Measurements from ENCODE around the gene FHIP2A.

The FHIP2A gene

GRCh38 chr10:114822444-114823076, 980 bp downstream of the FHIP2A start (continued):
- TF ChIP-seq ZBTB10 (tag by site-specific recombination; IDR thresholded peaks at IDR 0.05), result no peak
- no peak for TF ChIP-seq ZBTB8A (tag by site-specific recombination; IDR thresholded peaks at IDR 0.05)
- TF ChIP-seq ZBTB44 (tag by site-specific recombination; IDR thresholded peaks at IDR 0.05), result no peak
- TF ChIP-seq ZNF488 (tag by site-specific recombination; IDR thresholded peaks at IDR 0.05), result no peak
- no peak for TF ChIP-seq ZNF239 (tag by site-specific recombination; IDR thresholded peaks at IDR 0.05)
- TF ChIP-seq GLI4 (tag by site-specific recombination; IDR thresholded peaks at IDR 0.05), result no peak
- no peak for TF ChIP-seq ZNF132 (tag by site-specific recombination; IDR thresholded peaks at IDR 0.05; ENCODE audit: borderline replicate concordance)
- no peak for TF ChIP-seq HOXA7 (CRISPR knock-in tag; IDR thresholded peaks at IDR 0.05; ENCODE audit: borderline replicate concordance)

DNA sequence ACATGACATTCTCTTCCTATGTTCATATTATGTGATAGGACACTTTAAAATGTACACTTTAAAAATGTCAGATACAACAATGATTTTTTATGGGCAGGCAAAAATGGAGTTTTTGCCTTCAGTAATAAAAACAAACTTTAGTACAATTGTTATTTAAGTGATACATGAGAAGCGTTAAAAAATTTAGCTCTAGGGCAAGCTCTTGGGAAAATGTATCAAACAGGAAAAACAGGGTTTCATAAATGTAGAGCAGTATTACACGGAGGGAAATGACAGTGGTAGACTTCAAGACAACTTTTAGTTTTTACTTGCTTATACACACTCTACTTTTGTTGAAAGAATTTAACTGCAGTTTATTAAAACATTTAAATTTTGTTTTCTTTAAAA, 1.5 kb downstream of the FHIP2A start:
- POLR2A ChIA-PET, result interaction anchor here (0.6 kb wide), 2 partner anchors 56 to 669 kb away, joined by 3 to 4 read pairs; no protein-coding TSS in a partner anchor
- H3K27ac ChIP-seq (ENCODE audit: extremely low read depth, low read depth, low read length), result peak overlapping the region; percentile 99
- H3K9me3 ChIP-seq (ENCODE audit: control insufficient read depth, insufficient read depth, low read depth, low read length), result no peaks in the 10 kb centered on the region
- CTCF ChIA-PET, result interaction anchor here (0.6 to 2.1 kb wide), 6 partner anchors 8 to 93 kb away, joined by 3 to 8 read pairs (median 3); no protein-coding TSS in a partner anchor
- H3K36me3 ChIP-seq (ENCODE audit: control insufficient read depth in 2 of 2, insufficient read depth in 1 of 2, low read length in 2 of 2), result no peaks in the 10 kb centered on the region
- H3K4me3 ChIP-seq (ENCODE audit: low read depth, low read length), result peak overlapping the region; percentile 88
- no peak for TF ChIP-seq ZNF146 (tag by site-specific recombination; IDR thresholded peaks at IDR 0.05)
- peak; percentile 95 for TF ChIP-seq PRDM6 (tag by site-specific recombination; IDR thresholded peaks at IDR 0.05)
- peaks cover 28% of the 10 kb centered on the region for H3K4me1 ChIP-seq (ENCODE audit: control insufficient read depth, insufficient read depth, low read length)

DNA sequence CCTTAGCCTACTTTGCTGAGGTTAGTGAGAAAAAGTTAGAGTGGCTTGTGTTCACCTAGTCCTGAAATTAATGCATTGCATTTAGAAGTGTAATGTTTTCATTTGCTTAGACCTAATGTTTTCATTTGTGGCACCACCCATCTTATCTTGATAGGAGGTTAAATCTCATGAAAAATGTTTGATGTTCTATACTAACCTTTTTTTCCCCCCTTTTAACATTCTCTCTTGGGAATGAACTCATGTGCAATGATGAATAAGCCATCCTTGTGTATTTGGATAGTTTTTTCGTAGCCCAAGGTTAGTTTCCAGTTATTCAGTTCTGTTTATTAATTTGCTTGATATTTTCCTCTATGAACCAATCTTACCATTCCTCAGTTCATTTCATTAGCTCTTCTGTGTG, 2.8 kb downstream of the FHIP2A start:
- ChIA-PET CTCF (interaction anchor here (0.7 to 1.6 kb wide), 5 partner anchors 13 to 238 kb away, joined by 3 to 5 read pairs (median 3); no protein-coding TSS in a partner anchor), POLR2A (no interaction called here)
- Histone ChIP-seq H3K27ac (ENCODE audit: extremely low read depth, low read depth, low read length) (no peak overlapping the region), H3K4me3 (ENCODE audit: low read depth, low read length) (no peak overlapping the region), H3K4me1 (ENCODE audit: control insufficient read depth, insufficient read depth, low read length) (peaks cover 25% of the 10 kb centered on the region), H3K36me3 (ENCODE audit: control insufficient read depth in 2 of 2, insufficient read depth in 1 of 2, low read length in 2 of 2) (no peaks in the 10 kb centered on the region), H3K9me3 (ENCODE audit: control insufficient read depth, insufficient read depth, low read depth, low read length) (no peaks in the 10 kb centered on the region)
- TF ChIP-seq ZNF362 (tag by site-specific recombination; IDR thresholded peaks at IDR 0.05) (0 out of 2 replicates have a peak, but pooled peaks have one; percentile 21), ZNF560 (tag by site-specific recombination; IDR thresholded peaks at IDR 0.05; ENCODE audit: borderline replicate concordance) (no peak), KLF1 (tag by site-specific recombination; IDR thresholded peaks at IDR 0.05) (peak; percentile 31; the same call in 1 of the 2 replicates), ZSCAN30 (tag by site-specific recombination; IDR thresholded peaks at IDR 0.05) (no peak), PRDM6 (tag by site-specific recombination; IDR thresholded peaks at IDR 0.05) (peak; percentile 45), ZNF37A (tag by site-specific recombination; IDR thresholded peaks at IDR 0.05) (no peak), ZNF837 (tag by site-specific recombination; IDR thresholded peaks at IDR 0.05) (no peak), SETDB1 (IDR thresholded peaks at IDR 0.05; ENCODE audit: insufficient read length, low read length) (no peak)
- TF ChIP-seq, protein P1, sequence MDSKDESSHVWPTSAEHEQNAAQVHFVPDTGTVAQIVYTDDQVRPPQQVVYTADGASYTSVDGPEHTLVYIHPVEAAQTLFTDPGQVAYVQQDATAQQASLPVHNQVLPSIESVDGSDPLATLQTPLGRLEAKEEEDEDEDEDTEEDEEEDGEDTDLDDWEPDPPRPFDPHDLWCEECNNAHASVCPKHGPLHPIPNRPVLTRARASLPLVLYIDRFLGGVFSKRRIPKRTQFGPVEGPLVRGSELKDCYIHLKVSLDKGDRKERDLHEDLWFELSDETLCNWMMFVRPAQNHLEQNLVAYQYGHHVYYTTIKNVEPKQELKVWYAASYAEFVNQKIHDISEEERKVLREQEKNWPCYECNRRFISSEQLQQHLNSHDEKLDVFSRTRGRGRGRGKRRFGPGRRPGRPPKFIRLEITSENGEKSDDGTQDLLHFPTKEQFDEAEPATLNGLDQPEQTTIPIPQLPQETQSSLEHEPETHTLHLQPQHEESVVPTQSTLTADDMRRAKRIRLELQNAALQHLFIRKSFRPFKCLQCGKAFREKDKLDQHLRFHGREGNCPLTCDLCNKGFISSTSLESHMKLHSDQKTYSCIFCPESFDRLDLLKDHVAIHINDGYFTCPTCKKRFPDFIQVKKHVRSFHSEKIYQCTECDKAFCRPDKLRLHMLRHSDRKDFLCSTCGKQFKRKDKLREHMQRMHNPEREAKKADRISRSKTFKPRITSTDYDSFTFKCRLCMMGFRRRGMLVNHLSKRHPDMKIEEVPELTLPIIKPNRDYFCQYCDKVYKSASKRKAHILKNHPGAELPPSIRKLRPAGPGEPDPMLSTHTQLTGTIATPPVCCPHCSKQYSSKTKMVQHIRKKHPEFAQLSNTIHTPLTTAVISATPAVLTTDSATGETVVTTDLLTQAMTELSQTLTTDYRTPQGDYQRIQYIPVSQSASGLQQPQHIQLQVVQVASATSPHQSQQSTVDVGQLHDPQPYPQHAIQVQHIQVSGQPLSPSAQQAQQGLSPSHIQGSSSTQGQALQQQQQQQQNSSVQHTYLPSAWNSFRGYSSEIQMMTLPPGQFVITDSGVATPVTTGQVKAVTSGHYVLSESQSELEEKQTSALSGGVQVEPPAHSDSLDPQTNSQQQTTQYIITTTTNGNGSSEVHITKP (tag by site-specific recombination; IDR thresholded peaks at IDR 0.05), result peak; percentile 71

All from HEK293 (cell line).